CD4-positive, alpha-beta memory T cell (primary cell): ENCODE data around the gene MRPL53. TPM values are rescaled to one million over a fixed set of nuclear protein-coding genes. Genes with fewer than 3 reads are reported as not detected.
A peak's percentile ranks its signal among the peaks of the same experiment; 100 is the strongest.
"Not testable (repeated sequence)": the region's sequence is repeated elsewhere in the genome, so short reads cannot be mapped to it uniquely, and the experiment has no call there.

Experiments
- CTCF ChIA-PET: fragments of 350-600 bp; sonication (Branson Sonifier 250); formaldehyde crosslinking; loops from one replicate; lab custom pipeline; 2021; ENCODE audit warnings: inconsistent platforms; ENCODE audit not compliant: partially characterized antibody; lab: Charles Lee
- POLR2A ChIA-PET: fragments of 350-600 bp; sonication (Branson Sonifier 250); formaldehyde crosslinking; loops from one replicate; lab custom pipeline; 2021; ENCODE audit not compliant: partially characterized antibody; lab: Charles Lee
- DNase-seq, 5 donors: peaks; one replicate each; pipeline versions ENCODE4 v3.0.0 to v3.0.0-alpha.2; 2020 to 2022; ENCODE audit warnings: mixed read lengths in 1 of 5
- H3K27ac ChIP-seq: one replicate; pipeline ENCODE4 v1.7.0; 2013; ENCODE audit warnings: low read depth, low read length
- H3K27me3 ChIP-seq: 2 replicates; pipeline ENCODE4 v1.7.0; 2013; ENCODE audit warnings: mild to moderate bottlenecking, low read length, moderate library complexity; ENCODE audit not compliant: insufficient read depth
- H3K36me3 ChIP-seq: 2 replicates; pipeline ENCODE4 v1.7.0; 2013; ENCODE audit warnings: mild to moderate bottlenecking, low read length, moderate library complexity; ENCODE audit not compliant: insufficient read depth
- H3K4me1 ChIP-seq: 2 replicates; pipeline ENCODE4 v1.7.0; 2013; ENCODE audit warnings: mild to moderate bottlenecking, low read length, moderate library complexity; ENCODE audit not compliant: insufficient read depth
- H3K4me3 ChIP-seq, 2 donors: one replicate each; pipeline ENCODE4 v1.7.0; 2013; ENCODE audit warnings: low read length in 2 of 2, mild to moderate bottlenecking in 1 of 2
- H3K9me3 ChIP-seq, 2 donors: one replicate each; pipeline ENCODE4 v1.7.0; 2013; ENCODE audit warnings: low read length in 2 of 2, control low read depth in 1 of 2; ENCODE audit not compliant: control insufficient read depth in 1 of 2
- H3K27ac Mint-ChIP-seq, 7 donors: one replicate each; pipeline ENCODE4 v1.8.0; 2020 to 2021; ENCODE audit warnings: mixed read lengths in 7 of 7, mild to moderate bottlenecking in 6 of 7, inconsistent platforms in 3 of 7, moderate library complexity in 3 of 7
- H3K27me3 Mint-ChIP-seq, 2 donors: one replicate each; pipeline ENCODE4 v1.8.0; 2020 to 2021; ENCODE audit warnings: mixed read lengths in 2 of 2
- H3K36me3 Mint-ChIP-seq, 2 donors: one replicate each; pipeline ENCODE4 v1.8.0; 2020 to 2021; ENCODE audit warnings: mixed read lengths in 2 of 2, inconsistent platforms in 1 of 2, mild to moderate bottlenecking in 1 of 2
- H3K4me1 Mint-ChIP-seq, 4 donors: one replicate each; pipeline ENCODE4 v1.8.0; 2020 to 2021; ENCODE audit warnings: mixed read lengths in 4 of 4, mild to moderate bottlenecking in 1 of 4
- H3K4me3 Mint-ChIP-seq, 8 donors: one replicate each; pipeline ENCODE4 v1.8.0; 2020 to 2021; ENCODE audit warnings: mixed read lengths in 8 of 8, mild to moderate bottlenecking in 7 of 8, moderate library complexity in 6 of 8, inconsistent platforms in 3 of 8
- H3K9me3 Mint-ChIP-seq, 8 donors: one replicate each; pipeline ENCODE4 v1.8.0; 2020 to 2021; ENCODE audit warnings: mixed read lengths in 8 of 8, mild to moderate bottlenecking in 5 of 8, inconsistent platforms in 3 of 8, moderate library complexity in 1 of 8
- intact Hi-C: fragments of 100-400 bp; cut with micrococcal nuclease; formaldehyde crosslinking; loops from one replicate; pipeline ENCODE4 v1.15.1; 2023
- polyA plus RNA-seq, 2 donors: library from polyadenylated mRNA; unstranded; fragments of 300-500 nt; fragmentation: Illumina TruSeq; gene quantifications; one replicate each; pipeline ENCODE4 v1.2.3, GENCODE V29; 2021
- total RNA-seq, 2 experiments: library from RNA; stranded (reverse); gene quantifications; one replicate each; pipeline ENCODE4 v1.2.3, GENCODE V29; 2021

Gene MRPL53
- total and polyA plus RNA-seq, 4 experiments from 2014 or later, result 72.8 to 120 (median 89.4) TPM

DNA sequence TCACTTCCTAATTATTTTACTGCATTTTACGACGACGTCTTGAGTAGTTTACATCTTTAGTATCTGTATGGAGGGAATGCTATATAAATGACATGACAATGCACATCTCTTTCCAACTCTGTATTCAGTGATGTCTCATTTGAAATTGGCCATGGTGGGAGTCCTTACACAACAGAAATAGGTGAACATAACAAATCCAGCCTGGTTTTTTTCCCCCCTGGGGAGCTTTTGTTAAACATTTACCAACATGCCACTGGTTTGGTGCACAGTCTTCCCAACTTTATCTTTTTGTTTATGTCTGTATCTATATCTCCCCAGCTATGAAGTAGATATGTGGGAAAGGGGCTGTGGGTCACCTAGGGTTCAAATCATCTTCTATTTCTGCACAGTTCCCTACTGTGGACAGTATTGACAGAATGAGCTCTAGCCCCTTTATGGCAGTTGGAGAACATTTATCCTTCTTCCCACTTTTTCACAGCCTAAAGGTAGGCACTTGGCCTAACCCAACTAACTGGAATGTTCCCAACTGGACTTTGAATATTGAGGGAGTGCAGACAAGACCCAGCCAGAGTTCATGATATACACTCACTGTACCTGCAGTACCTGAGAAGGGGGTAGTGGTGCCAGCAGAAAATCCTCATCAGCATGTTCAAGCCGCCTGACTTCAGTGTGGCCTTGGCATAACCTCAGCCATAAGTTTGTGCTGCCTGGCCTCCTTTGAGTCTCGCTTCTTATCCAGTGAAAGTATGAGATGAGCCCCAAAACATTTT, 25.1 kb downstream of the MRPL53 start:
- Mint-ChIP-seq H3K4me3 (no peak overlapping the region), H3K27me3 (peaks cover 6 to 8% of the 10 kb centered on the region in 2 donors), H3K9me3 (no peaks in the 10 kb centered on the region), H3K36me3 (no peaks in the 10 kb centered on the region), H3K27ac (no peak overlapping the region), H3K4me1 (peaks cover 1 to 4% (median 3%) of the 10 kb centered on the region in 4 donors)
- no peak for DNase-seq
- POLR2A ChIA-PET, result no interaction called here
- H3K27me3 ChIP-seq, result no peaks in the 10 kb centered on the region
- H3K4me3 ChIP-seq, result no peak overlapping the region
- CTCF ChIA-PET, result no interaction called here
- H3K27ac ChIP-seq, result no peak overlapping the region
- no peaks in the 10 kb centered on the region for H3K9me3 ChIP-seq
- intact Hi-C loops, result no loop called here
- H3K36me3 ChIP-seq, result no peaks in the 10 kb centered on the region
- peaks cover 6% of the 10 kb centered on the region for H3K4me1 ChIP-seq

DNA sequence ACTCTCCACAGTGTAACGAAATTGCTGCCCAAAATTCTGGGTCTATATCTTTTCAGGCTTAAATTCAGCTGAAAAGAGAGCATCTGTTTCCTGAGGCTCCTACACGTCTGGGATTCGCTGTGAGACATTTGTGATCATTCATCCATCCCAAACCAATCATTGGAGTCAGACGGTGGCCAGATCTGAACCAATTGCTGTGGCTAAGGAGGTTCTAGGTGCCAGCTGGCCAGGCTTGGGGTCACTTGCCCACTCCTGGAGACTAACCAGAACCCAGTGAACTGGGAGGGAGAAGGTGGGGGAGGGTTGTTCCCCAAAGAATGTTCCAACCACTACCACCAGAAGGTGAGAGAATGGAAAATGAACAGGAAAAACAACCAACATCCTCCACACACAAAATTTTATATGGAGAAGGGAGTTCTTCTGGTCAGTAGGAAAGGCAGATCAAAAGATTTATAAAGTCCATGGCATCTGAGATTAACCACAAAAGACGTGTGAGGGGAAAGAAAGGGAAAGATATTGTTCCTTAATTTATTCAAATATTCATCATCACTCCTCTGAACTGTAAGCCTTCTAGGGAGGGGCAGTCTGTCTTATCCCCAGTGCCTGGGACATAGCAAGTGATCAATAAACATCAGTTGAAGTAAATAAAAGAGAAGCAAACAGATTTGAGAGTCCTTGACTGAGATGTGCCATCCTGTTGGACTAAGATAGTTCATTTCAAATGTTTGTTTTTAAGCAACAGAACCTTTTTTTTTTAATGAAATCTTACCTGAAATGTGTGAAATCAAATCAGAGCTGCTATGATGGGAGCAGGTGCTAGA, 27.8 kb downstream of the MRPL53 start:
- no peak overlapping the region for H3K4me3 Mint-ChIP-seq
- H3K27me3 Mint-ChIP-seq, result peaks cover 12 to 15% of the 10 kb centered on the region in 2 donors
- CTCF ChIA-PET, result interaction anchor here (1.2 to 1.5 kb wide), 2 partner anchors 20 to 38 kb away, joined by 3 read pairs; partner anchors contain the start of genes CCDC142 and TTC31

DNA sequence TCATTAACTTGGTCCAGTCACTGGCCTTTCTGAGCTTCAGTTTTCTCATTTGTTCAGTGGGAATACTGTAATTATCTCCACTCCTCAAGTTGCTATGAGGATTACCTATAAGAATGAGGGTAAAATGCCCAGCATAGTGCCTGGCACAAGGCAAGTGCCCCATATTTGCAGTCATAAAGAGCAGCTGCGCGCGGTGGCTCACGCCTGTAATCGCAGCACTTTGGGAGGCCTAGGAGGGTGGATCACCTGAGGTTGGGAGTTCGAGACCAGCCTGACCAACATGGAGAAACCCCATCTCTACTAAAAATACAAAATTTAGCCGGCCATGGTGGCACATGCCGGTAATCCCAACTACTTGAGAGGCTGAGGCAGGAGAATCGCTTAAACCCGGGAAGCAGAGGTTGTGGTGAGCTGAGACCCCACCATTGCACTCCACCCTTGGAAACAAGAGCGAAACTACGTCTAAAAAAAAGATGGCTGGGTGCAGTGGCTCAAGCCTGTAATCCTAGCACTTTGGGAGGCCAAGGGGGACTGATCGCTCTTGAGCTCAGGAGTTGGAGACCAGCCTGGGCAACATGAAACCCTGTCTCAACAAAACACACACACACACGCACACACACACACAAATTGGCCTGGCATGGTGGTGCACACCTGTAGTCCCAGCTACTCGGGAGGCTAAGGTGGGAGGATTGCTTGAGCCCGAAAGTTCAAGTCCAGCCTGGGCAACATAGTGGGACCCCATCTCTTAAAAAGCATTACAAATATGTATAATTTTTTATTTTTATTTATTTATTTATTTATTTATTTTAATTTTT, 29.8 kb downstream of the MRPL53 start:
- CTCF ChIA-PET, intact Hi-C loops, H3K9me3 Mint-ChIP-seq, H3K27ac ChIP-seq, H3K36me3 ChIP-seq, POLR2A ChIA-PET, H3K4me3 ChIP-seq, H3K36me3 Mint-ChIP-seq, H3K9me3 ChIP-seq, DNase-seq: not testable (repeated sequence)
- peaks cover 20% of the 10 kb centered on the region for H3K27me3 ChIP-seq
- Mint-ChIP-seq H3K4me1 (peaks cover 3 to 11% (median 8%) of the 10 kb centered on the region in 4 donors), H3K4me3 (peak overlapping the region in 7 of 8 donors; percentile 61 to 83 (median 73)), H3K27me3 (peaks cover 17 to 28% of the 10 kb centered on the region in 2 donors), H3K27ac (peak overlapping the region in 1 of 7 donors; percentile 89)
- H3K4me1 ChIP-seq, result peaks cover 17% of the 10 kb centered on the region

More for the DNA sequence above, 27.8 kb downstream of the MRPL53 start:
- H3K9me3 ChIP-seq, result no peaks in the 10 kb centered on the region
- intact Hi-C loops, result no loop called here
- POLR2A ChIA-PET, result interaction anchor here (0.7 kb wide), 1 partner anchor 286 kb away, joined by 3 read pairs; no protein-coding TSS in a partner anchor
- DNase-seq, result no peak
- Mint-ChIP-seq H3K27ac (no peak overlapping the region), H3K9me3 (no peaks in the 10 kb centered on the region), H3K36me3 (no peaks in the 10 kb centered on the region), H3K4me1 (peaks cover 3 to 9% (median 5%) of the 10 kb centered on the region in 4 donors)
- no peaks in the 10 kb centered on the region for H3K36me3 ChIP-seq
- no peak overlapping the region for H3K27ac ChIP-seq
- H3K27me3 ChIP-seq, result peaks cover 20% of the 10 kb centered on the region
- peaks cover 17% of the 10 kb centered on the region for H3K4me1 ChIP-seq
- no peak overlapping the region for H3K4me3 ChIP-seq

DNA sequence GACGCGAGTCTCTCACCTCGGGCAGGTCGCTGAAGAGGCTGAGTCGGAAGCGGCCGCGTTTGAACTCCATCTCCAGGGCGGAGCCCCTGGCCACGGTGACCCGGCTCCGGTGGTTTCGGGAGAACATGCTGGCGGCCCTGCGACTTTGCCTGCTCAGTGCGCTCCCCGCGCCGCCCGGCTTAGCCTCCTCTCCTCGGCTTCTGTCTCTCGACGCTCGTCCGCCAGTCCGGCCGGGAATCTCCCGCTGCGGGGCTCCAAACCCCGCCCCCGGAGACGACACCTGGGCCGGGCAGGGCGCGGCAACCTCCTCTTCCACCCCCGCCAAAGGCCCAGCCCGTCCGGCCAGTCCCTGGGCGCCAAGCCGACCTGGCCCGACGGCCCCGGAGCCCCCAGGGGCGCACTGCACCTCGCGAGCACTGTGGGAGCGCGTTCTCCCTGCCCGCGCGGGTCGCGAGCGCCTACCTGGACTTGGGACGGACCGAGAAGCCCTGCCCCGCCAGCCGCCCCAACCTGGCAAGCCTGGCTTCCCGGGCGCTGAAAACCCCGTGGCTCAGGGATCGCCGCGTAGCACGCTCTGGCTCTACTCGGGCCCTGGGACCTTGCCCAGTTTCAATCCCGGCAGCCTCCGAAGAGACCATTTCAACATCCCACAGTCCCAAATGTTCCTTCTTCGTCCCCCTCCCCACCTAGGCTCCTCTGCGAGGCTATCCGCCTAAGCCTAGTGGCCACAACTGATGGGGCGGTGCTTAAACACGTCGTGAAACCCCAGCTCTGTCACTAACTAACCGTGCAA, 30.6 kb downstream of the MRPL53 start, which contains the start of gene RTKN:
Gene RTKN (minus strand): TSS at position 248 of the 793 bp plus-strand sequence. CDS start 121 bp downstream, at position 127.
- Mint-ChIP-seq H3K36me3 (no peaks in the 10 kb centered on the region), H3K4me3 (peak within 1 kb of the TSS in 7 of 8 donors; percentile 65 to 83 (median 73)), H3K27me3 (peaks cover 17 to 28% of the 10 kb centered on the region in 2 donors), H3K9me3 (no peaks in the 10 kb centered on the region), H3K27ac (peak within 1 kb of the TSS in 2 of 7 donors; percentile 51 to 89), H3K4me1 (peaks cover 3 to 11% (median 8%) of the 10 kb centered on the region in 4 donors)
- intact Hi-C loops, result no loop called here
- peaks cover 20% of the 10 kb centered on the region for H3K27me3 ChIP-seq
- H3K27ac ChIP-seq, result no peak within 1 kb of the TSS
- no peaks in the 10 kb centered on the region for H3K36me3 ChIP-seq
- H3K4me1 ChIP-seq, result peaks cover 17% of the 10 kb centered on the region
- no peaks in the 10 kb centered on the region for H3K9me3 ChIP-seq
- POLR2A ChIA-PET, result interaction anchor here (2.0 kb wide), 1 partner anchor 30 kb away, joined by 4 read pairs; the partner anchor contains the start of gene MRPL53
- DNase-seq, result peak in 2 of 5 donors; percentile 30 to 56
- CTCF ChIA-PET, result no interaction called here
- H3K4me3 ChIP-seq, result peak within 1 kb of the TSS in 1 of 2 donors; percentile 8

DNA sequence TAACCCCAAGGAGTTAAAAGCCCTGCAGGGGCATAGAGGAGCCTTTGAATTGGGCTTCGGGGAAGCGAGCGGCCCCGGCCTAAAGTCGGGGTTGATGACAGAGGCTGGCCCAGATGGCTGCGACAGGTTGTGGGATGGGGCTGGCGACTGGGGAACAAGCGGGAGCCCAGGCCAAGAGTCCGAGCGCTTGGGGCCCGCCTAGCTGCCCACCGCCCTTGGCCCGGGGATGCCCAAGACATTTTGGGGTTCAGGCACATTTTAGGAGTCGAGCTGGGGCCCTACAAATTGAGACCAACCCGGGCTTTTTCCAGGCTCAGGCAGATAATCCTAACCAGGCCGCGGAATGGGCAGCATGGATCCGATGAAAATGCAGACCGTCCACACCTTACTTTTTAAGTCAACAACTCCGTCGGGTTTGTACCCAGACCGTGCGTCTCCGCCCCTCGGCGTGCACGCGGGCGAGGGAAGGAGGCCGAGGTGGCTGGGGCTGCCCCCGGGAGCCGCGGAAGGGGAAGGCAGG, 31.2 kb downstream of the MRPL53 start:
- no peaks in the 10 kb centered on the region for H3K36me3 ChIP-seq
- no peak overlapping the region for H3K27ac ChIP-seq
- DNase-seq, result no peak
- Mint-ChIP-seq H3K4me3 (peak overlapping the region in 6 of 8 donors; percentile 13 to 61 (median 52)), H3K27me3 (peaks cover 17 to 28% of the 10 kb centered on the region in 2 donors), H3K4me1 (peaks cover 3 to 11% (median 8%) of the 10 kb centered on the region in 4 donors), H3K36me3 (no peaks in the 10 kb centered on the region), H3K9me3 (no peaks in the 10 kb centered on the region), H3K27ac (no peak overlapping the region)
- H3K4me1 ChIP-seq, result peaks cover 17% of the 10 kb centered on the region
- CTCF ChIA-PET, result no interaction called here
- H3K9me3 ChIP-seq, result no peaks in the 10 kb centered on the region
- H3K27me3 ChIP-seq, result peaks cover 20% of the 10 kb centered on the region
- intact Hi-C loops, result no loop called here
- POLR2A ChIA-PET, result interaction anchor here (1.0 to 2.0 kb wide), 3 partner anchors 13 to 31 kb away, joined by 3 to 5 read pairs (median 4); partner anchors contain the start of genes MRPL53 and WBP1
- H3K4me3 ChIP-seq, result peak overlapping the region in 1 of 2 donors; percentile 8
